Measurements from ENCODE around the gene LYRM4.

GRCh38 chr6:5162355-5162754 lies 98.4 kb downstream of the LYRM4 start:
- TF ChIP-seq, protein P1, sequence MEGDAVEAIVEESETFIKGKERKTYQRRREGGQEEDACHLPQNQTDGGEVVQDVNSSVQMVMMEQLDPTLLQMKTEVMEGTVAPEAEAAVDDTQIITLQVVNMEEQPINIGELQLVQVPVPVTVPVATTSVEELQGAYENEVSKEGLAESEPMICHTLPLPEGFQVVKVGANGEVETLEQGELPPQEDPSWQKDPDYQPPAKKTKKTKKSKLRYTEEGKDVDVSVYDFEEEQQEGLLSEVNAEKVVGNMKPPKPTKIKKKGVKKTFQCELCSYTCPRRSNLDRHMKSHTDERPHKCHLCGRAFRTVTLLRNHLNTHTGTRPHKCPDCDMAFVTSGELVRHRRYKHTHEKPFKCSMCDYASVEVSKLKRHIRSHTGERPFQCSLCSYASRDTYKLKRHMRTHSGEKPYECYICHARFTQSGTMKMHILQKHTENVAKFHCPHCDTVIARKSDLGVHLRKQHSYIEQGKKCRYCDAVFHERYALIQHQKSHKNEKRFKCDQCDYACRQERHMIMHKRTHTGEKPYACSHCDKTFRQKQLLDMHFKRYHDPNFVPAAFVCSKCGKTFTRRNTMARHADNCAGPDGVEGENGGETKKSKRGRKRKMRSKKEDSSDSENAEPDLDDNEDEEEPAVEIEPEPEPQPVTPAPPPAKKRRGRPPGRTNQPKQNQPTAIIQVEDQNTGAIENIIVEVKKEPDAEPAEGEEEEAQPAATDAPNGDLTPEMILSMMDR (conservative IDR thresholded peaks at IDR 0.05 in 1 of 2, IDR thresholded peaks at IDR 0.05 in 1 of 2; ENCODE audit: low read depth in 1 of 2, low read length in 2 of 2): no peak
- no peak for TF ChIP-seq EZH2 (IDR thresholded peaks at IDR 0.05; ENCODE audit: low read length, missing control alignments)
